OCI-M2 (cell line): ENCODE data around the gene RNU1-1.
"Not testable (repeated sequence)": the region's sequence is repeated elsewhere in the genome, so short reads cannot be mapped to it uniquely, and the experiment has no call there.

Experiments
- DNase-seq: peaks from one replicate; lab custom pipeline; 2025; ENCODE audit not compliant: unreplicated experiment; lab: John Stamatoyannopoulos, UW

Gene RNU1-1

GRCh38 chr1:16498047-16498446 is 16.0 kb downstream of the RNU1-1 start:
- not testable (repeated sequence) for DNase-seq

GRCh38 chr1:16497474-16497904 is 16.6 kb downstream of the RNU1-1 start:
- not testable (repeated sequence) for DNase-seq

GRCh38 chr1:16493731-16494130 is 20.4 kb downstream of the RNU1-1 start:
- not testable (repeated sequence) for DNase-seq

GRCh38 chr1:16492937-16493336 is 21.1 kb downstream of the RNU1-1 start:
- DNase-seq = not testable (repeated sequence)

- DNase-seq = no peak
Measured at GRCh38 chr1:16491056-16491675, 22.9 kb downstream of the RNU1-1 start.

GRCh38 chr1:16489195-16489880 is 24.7 kb downstream of the RNU1-1 start:
- not testable (repeated sequence) for DNase-seq

- not testable (repeated sequence) for DNase-seq
Measured at GRCh38 chr1:16487011-16487410, 27.1 kb downstream of the RNU1-1 start.

- not testable (repeated sequence) for DNase-seq
Measured at GRCh38 chr1:16486316-16486715, 27.8 kb downstream of the RNU1-1 start.

- no peak for DNase-seq
Measured at GRCh38 chr1:16484931-16485330, 29.2 kb downstream of the RNU1-1 start.

- no peak for DNase-seq
Measured at GRCh38 chr1:16484501-16484835, 29.6 kb downstream of the RNU1-1 start.

GRCh38 chr1:16483639-16484500 is 30.2 kb downstream of the RNU1-1 start:
- not testable (repeated sequence) for DNase-seq

GRCh38 chr1:16483146-16483545 is 30.9 kb downstream of the RNU1-1 start:
- not testable (repeated sequence) for DNase-seq

- DNase-seq = no peak
Measured at GRCh38 chr1:16478091-16478490, 36.0 kb downstream of the RNU1-1 start.

GRCh38 chr1:16475771-16476770 is 38.0 kb downstream of the RNU1-1 start:
- DNase-seq = not testable (repeated sequence)

GRCh38 chr1:16474891-16475290 is 39.2 kb downstream of the RNU1-1 start:
- DNase-seq = not testable (repeated sequence)

GRCh38 chr1:16474166-16474800 is 39.8 kb downstream of the RNU1-1 start:
- no peak for DNase-seq

- no peak for DNase-seq
Measured at GRCh38 chr1:16468558-16468957, 45.5 kb downstream of the RNU1-1 start.

GRCh38 chr1:16464917-16465625 is 49.0 kb downstream of the RNU1-1 start:
- DNase-seq = no peak
